Measurements from ENCODE around the gene SLC44A4.
"Not testable (repeated sequence)": the region's sequence is repeated elsewhere in the genome, so short reads cannot be mapped to it uniquely, and the experiment has no call there.

SLC44A4 gene

DNA sequence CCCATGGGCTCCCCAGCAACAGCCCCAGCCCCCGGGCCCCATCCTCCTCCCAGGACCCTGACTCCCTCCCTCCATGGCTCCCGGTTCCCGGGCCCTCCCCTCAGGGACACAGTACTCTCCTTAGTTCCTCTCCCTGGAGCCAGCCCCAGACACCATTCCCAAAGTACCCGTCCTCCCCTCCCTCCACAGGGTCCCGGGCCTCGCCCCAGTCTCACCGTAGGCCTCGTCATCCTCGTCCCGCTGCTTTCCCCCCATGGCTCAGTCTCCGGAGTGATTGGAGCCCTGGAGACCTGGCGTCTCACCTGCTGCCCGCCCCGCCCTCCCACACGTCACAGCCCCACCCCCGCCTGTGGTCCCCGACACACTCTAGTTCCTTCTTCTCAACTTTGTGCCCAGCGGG, at the start of gene SLC44A4:
Gene SLC44A4, minus strand, starts transcription at position 272 of the 400 bp plus-strand sequence. Its CDS starts 17 bp downstream, at position 255.
- DNase-seq (ENCODE audit: low read depth), result no peak

- no peak for DNase-seq (ENCODE audit: low read depth)
Measured at GRCh38 chr6:31928672-31928939, 49.8 kb upstream of the SLC44A4 start.

GRCh38 chr6:31927863-31928671, 49.3 kb upstream of the SLC44A4 start:
- no peak for DNase-seq (ENCODE audit: low read depth)

- DNase-seq (ENCODE audit: low read depth), result no peak
Measured at GRCh38 chr6:31927242-31927862, 48.6 kb upstream of the SLC44A4 start, which contains the start of gene C2. Gene C2 (plus strand): TSS chr6:31927717. CDS start chr6:31927753, 36 bp downstream.

GRCh38 chr6:31922942-31923341, 44.1 kb upstream of the SLC44A4 start:
- DNase-seq (ENCODE audit: low read depth), result no peak

DNA sequence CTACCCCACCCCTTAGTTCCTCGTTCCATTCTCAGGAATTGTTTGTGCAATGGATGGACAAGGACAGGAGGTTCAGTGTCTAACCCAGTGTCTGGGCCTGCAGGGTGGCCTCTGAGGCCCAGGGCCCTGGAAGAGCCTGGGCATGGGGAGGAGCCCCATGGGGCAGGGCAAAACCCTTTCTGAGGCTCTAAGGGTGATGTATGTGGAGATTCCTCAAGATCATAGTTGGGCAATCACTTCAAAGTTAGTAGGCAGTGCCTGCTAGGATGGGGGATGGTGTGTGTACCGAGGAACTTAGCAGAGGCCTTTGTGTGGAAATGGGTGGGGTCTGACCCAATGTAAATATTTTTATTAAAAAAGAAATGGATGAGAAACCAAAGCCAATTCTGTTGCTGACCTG, 42.0 kb upstream of the SLC44A4 start:
- DNase-seq (ENCODE audit: low read depth), result no peak

DNA sequence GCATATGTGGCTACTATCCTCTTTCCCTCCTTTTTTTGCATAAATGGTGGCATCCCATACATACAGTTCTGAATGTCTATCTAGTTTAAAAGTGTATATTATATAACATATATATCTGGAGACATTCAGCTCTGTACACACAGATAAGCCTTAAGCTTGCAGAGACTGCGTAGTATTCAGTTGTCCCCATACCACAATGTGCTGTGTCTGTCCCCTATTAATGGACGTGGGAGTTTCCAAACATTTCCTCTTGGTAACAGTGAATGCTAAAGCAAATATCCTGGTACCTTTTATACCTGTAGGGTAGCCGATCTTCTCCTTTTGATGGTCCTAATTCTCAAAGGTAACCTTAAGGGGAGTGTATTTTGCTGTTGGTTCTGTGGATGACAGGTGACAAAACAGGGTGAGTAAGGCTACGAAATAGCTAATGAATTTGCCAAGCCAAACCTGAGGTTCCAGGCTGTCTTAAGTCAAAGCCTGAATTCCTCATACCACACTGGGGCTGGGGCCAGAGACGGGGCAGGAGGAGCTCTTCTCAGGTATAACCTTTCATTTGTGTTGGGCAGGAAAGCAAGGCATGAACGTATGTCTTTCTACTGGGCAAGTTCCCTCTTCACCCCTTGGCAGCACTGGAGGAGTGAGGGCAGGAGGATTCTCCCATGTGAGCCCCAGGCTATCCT, 41.0 kb upstream of the SLC44A4 start:
- no peak for DNase-seq (ENCODE audit: low read depth)

DNA sequence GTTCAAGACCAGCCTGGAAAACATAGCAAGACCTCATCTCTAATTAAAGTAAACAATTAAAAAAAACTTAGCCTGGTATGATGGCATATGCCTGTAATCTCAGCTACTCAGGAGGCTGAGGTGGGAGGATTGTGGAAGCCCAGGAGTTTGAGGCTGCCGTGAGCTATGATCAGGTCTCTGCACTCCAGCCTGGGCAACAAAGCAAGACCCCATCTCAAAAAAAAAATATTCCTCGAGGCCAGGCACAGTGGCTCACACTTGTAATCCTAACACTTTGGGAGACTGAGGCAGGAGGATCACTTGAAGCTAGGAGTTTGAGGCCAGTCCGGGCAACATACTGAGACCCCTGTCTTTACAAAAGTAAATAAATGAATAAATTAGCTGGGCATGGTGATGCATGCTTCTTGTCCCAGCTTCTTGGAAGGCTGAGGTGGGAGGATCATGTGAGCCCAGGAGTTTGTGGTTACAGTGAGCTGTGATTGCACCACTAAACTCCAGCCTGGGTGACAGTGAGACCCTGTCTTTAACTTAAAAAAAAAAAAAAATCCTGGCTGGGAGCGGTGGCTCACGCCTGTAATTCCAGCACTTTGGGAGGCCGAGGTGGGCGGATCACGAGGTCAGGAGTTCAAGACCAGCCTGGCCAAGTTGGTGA, 39.4 kb upstream of the SLC44A4 start:
- DNase-seq (ENCODE audit: low read depth), result peak; percentile 34

- DNase-seq (ENCODE audit: low read depth), result no peak
Measured at GRCh38 chr6:31915756-31916155, 37.0 kb upstream of the SLC44A4 start.

GRCh38 chr6:31915351-31915750, 36.6 kb upstream of the SLC44A4 start:
- DNase-seq (ENCODE audit: low read depth), result no peak

- no peak for DNase-seq (ENCODE audit: low read depth)
Measured at GRCh38 chr6:31911826-31912585, 33.2 kb upstream of the SLC44A4 start.

DNA sequence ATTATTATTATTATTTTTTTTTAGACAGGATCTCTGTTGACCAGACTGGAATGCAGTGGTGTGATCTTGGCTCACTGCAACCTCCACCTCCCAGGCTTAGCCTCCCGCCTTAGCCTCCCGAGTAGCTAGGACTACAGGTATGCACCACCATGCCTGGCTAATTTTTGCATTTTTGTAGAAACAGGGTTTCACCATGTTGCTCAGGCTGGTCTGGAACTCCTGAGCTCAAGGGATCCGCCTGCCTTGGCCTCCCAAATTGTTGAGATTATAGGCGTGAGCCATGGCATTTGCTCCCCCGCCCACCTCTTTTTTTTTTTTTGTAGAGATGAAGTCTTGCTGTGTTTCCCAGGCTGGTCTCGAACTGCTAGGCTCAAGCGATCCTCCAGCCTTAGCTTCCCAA, 30.5 kb upstream of the SLC44A4 start:
- not testable (repeated sequence) for DNase-seq (ENCODE audit: low read depth)

DNA sequence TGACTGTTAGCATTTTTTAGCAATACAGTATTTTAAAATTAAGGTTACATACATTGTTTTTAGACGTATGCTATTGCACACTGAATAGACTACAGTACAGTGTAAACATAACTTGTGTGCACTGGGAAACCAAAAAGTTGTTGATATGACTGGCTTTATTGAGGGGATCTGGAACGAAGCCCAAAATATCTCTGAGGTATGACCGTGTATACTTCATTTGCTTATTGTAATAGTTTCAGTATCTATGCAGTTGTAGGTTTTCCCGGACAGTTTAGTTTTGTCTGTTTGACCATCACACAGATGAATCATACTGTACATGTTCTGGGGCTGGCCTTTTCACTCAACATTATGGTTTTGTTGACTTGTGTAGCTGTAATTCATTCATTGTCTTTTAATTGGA, 30.0 kb upstream of the SLC44A4 start:
- DNase-seq (ENCODE audit: low read depth), result peak; percentile 90

DNA sequence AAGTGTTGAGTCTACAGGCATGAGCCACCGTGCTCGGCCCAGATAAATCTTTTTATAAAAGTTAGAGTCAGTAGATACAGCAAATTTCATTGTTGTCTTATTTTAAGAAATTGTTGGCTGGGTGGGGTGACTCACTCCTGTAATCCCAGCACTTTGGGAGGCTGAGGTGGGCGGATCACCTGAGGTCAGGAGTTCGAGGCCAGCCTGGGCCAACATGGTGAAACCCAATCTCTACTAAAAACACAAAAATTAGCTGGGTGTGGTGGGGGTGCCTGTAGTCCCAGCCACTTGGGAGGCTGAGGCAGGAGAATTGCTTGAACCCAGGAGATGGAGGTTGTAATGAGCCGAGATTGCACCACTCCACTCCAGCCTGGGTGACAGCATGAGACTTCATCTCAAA, 29.5 kb upstream of the SLC44A4 start:
- not testable (repeated sequence) for DNase-seq (ENCODE audit: low read depth)

DNA sequence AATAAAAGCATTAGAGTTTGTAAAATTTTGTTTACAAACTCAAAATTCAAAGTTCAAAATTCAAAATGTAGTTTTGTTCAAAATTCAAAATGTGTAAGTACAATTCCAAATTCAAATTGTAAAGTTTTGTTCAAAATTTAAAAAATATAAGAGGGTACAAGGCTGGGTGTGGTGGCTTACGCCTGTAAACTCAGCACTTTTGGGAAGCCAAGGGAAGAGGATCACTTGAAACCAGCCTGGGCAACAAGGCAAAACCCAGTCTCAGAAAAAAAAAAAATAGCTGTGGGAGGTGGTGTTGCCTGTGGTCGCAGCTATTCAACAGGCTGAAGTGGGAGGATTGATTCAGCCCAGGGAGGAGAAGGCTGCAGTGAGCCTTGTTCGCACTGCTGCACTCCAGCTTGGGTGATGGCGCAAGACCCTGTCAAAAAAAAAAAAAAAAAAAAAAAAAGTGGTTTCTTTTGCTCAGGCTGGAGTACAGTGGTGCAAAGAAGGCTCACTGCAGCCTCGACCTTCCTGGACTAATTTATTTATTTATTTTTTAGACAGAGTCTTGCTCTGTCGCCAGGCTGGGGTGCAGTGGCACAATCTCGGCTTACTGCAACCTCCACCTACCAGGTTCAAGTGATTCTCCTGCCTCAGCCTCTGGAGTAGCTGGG, 28.5 kb upstream of the SLC44A4 start:
- DNase-seq (ENCODE audit: low read depth), result peak; percentile 90

DNA sequence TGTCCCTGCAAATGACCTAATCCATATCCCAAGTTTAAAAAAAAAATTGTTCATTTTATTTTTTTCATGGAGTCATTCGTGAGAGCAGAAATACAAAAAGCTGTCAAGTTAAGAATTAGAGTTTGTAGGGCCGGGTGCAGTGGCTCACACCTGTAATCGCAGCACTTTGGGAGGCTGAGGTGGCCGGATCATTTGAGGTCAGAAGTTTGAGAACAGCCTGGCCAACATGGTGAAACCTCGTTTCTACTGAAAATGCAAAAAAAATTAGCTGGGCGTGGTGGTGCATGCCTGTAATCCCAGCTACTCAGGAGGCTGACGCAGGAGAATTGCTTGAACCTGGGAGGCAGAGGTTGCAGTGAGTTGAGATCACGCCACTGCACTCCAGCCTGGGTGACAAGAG, 27.9 kb upstream of the SLC44A4 start:
- DNase-seq (ENCODE audit: low read depth), result not testable (repeated sequence)

- no peak for DNase-seq (ENCODE audit: low read depth)
Measured at GRCh38 chr6:31906122-31906521, 27.3 kb upstream of the SLC44A4 start.

GRCh38 chr6:31905041-31905440, 26.2 kb upstream of the SLC44A4 start:
- no peak for DNase-seq (ENCODE audit: low read depth)

- DNase-seq (ENCODE audit: low read depth), result no peak
Measured at GRCh38 chr6:31903957-31904356, 25.2 kb upstream of the SLC44A4 start.

GRCh38 chr6:31901953-31902643, 23.3 kb upstream of the SLC44A4 start, which contains the start of gene ZBTB12:
Gene ZBTB12 (minus strand): TSS chr6:31902086. CDS start chr6:31901305, 781 bp downstream.
- DNase-seq (ENCODE audit: low read depth), result peak; percentile 97

Data from iris pigment epithelial cell (primary cell).